Measurements from ENCODE around the gene LIFR.
"Not testable (repeated sequence)": the region's sequence is repeated elsewhere in the genome, so short reads cannot be mapped to it uniquely, and the experiment has no call there.

LIFR gene

DNA sequence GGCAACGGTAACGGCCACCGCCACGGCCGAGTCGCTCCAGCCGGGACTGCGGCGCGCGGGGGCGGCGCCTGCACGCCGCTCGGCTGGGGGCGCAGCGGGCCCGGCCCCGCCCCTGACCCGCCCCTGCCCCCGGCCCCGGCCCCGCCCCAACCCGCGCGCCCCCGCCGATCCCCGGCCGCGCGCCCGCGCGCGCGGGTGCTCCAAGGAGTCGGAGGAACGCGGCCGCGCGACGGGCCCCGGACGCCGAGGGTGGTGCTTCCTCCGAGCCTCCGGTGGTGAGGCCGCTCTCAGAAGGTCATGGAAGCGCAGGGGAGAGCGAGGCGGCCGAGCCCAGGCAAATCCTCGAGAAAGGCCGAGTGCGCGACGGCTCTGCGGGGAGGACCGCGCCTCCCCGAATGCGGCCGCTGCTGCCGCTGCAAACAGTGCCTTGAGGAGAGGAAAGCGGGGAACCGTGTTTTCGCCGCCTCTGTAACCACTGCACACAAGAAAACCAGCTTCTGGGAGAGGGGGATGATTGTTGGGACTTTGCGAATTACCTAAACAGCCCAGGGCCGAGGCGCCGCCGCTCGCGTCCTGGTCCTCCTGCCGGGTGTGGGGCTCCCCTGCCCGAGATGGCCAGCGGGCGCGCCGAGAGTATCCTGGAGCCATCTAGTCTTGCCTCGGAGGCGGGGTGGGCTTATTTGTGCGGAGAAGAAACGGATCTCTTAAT is at the start of gene LIFR:
TSS of gene LIFR (minus strand) at position 48 of the 709 bp plus-strand sequence. CDS start 25,999 bp downstream, outside the sequence.
- DNase-seq, result peak in 55 of 56 donors; percentile 12 to 87 (median 72)

DNA sequence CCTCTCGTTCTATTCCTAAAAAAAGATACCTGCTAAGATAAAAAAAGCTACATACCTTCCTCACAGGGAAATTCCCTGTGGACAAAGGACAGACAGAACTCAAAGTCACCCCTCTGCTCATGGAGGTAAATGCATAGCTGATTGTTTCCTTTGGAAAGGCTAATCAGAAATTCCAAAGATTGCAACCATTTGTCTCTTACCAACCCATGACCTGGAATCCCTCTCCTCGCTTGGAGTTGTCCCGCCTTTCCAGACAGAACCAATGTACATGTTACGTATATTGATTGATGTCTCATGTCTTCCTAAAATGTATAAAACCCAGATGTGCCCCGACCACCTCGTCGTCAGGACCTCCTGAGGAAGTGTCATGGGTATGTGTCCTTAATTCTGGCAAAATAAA is 49.2 kb upstream of the LIFR start:
- DNase-seq, result no peak

GRCh38 chr5:38603691-38604090 is 47.2 kb upstream of the LIFR start:
- no peak for DNase-seq

- DNase-seq, result no peak
Measured at GRCh38 chr5:38602641-38603040, 46.2 kb upstream of the LIFR start.

DNA sequence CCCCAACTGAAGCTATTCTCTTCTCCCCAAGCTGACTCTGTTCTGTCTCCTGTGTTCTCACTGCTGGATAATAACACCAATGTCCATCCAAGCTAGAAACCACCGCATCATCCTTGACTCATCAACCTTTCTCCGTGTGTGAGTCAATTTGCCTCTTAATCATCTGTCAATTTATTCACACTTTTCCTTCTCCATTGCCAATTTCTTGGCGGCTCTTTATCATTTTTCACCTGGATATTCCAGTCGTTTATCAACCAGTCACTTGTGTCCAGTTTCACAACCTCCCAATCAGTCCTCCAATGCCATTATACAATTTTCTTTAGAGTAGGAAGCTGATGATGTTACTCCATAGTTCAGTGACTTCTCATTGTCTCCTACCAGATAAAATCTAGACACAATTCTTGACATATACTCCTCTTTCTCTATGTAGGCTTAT is 45.4 kb upstream of the LIFR start:
- DNase-seq, result no peak

DNA sequence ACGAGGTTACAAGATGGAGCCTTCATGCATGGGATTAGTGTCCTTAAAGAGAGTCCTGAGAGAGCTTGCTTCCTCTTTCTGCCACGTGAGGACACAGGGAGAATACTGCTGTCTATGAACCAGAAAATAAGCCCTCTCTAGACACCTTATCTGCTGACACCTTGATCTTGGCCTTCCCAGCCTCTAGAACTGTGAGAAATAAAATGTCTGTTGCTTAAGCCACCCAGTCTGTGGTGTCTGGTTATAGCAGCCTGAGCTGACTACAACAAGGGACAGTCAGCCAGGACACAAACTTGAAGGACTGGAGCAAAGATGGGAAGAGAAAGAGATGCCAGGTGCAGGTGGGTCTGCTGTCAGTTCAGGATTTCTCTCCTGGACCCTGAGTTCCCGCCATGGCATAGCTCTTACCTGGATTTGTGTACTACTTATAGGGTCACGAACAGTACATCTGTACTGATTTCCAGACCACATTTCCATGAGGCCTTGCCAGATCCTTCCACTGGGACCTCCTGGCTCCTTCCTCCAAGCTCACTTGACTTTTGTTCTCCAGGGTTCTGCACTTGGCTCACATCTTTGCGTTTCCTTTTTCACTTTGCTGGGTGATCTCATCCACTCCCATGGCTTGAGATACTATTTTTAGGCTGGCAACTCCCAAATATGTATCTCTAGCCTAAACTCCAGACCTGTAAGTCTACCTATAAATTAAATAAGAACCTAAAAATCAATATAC is 44.9 kb upstream of the LIFR start:
- no peak for DNase-seq

DNA sequence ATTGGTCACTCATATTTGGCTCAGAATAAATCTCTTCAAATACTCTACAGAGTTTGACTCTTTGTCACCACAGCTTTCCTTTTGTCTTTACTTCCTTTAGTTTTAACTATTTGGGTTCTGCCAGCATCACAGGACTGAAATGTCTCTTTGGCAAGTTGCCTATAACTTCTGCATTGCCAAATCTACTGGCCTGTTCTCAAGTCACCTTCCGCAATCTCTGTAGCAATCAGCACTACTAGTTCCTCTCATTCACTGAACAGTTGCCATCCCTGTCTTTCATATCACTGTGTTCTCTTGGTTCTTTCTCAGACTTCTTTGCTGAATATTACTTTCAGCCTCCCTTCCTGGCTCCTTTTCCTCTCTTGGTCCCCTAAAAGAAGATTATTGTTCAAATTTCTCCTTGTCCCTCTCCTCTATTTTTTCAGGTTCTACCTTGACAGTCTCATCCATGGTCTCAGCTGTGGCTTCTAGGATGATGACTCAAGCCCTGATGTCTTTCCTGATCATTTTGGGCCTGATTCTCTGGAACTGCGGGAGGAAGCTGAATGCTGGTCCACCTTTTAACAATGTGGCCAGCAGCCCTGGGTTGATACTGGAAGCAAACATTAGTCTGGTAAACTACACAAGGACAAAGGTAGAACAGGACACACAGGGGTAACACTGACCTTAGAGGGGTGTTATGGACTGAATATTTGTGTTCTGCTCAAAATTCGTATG is 44.0 kb upstream of the LIFR start:
- no peak for DNase-seq

DNA sequence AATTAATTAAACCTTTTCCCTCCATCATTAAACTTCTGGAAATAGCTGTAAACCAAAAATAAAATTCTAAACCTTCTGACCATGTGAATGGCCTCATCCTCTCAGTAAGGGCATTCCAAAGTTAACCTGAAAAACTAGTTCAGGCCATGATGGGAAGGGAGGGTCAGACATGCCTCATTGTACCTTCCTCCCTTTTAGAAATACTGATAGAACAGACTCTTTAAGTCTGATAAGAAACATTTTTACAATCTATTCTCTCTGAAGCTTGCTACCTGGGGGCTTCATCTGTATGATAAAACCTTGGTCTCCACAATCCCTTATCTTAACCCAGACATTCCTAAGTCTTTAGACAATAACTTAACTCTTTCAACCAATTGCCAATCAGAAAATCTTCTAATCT is 43.3 kb upstream of the LIFR start:
- not testable (repeated sequence) for DNase-seq

DNA sequence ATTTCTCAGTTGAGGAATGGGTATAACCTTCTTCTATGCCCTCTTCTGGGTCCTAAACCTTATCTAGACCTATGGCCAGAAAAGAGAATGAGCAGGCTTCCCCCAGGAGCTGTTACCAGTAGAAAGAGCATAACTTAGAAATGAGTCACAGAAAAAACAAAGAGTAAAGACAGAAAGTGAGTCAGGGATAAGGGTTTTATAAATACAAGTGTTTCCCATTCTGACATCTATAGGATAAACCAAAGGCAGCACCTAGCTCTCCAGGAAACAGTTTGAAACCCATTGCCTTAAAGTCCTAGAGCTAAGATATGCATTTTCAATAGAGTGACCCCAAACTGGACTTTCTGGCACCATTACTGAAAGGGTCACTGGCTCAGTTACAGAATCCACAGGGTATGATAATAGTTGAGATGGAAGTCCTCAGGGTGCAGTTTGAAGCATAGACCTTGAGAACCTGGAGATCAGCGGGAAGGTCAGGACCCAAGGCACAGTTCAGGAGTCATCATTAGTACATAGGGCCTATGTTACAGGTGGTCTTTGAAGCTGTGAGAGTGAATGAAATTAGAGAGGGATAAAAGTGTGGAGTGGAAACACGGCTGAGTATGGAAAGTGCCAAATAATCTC is 42.7 kb upstream of the LIFR start:
- no peak for DNase-seq

GRCh38 chr5:38598296-38598993 is 42.0 kb upstream of the LIFR start:
- DNase-seq, result no peak

DNA sequence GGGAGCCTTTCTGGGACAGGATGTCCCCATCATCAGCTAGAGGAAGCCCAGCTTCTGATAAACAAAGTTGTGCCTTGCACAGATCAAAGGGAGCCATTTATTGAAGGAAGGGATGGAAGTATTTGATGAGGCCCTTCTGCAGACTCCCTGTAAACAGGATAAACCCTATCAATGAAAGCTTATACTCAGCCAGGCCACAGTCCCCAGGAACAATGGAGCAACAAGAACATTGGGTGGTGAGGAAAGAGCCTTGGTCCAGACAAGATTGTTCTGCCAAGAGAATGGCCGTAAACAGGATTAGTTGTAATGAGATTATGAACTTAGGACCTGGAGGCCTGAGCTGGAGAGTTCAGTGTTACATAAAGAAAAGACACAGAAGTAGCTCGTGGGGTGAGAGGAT is 40.5 kb upstream of the LIFR start:
- no peak for DNase-seq

DNA sequence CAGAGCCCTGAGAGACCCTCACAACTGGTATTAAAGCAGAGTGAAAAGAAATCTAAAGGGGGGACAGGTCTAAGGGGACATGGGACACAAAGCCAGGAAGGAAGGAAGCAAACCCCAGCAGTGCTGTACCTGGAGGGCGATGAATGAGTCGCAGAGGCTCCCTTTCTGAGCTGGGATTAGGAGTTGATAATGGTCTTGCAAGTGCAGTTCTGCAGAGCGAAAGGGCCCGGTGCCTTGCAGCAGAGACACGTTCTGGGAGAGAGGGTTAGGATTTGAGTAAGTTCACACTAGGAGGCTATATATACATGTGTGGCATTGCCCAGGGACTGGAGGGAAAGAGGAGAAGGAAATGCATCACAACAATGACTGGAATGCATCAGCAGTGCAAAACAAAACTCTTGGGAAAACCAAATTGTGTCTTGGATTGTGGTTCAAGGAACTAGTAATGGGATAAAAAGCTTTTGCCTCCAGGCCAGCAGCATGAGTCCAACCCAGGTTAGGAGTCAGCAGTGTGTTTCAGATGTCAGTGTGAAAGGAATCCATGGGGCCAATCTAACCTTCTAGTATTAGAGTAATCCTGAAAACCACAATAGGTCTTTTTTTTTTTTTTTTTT is 38.8 kb upstream of the LIFR start:
- no peak for DNase-seq

DNA sequence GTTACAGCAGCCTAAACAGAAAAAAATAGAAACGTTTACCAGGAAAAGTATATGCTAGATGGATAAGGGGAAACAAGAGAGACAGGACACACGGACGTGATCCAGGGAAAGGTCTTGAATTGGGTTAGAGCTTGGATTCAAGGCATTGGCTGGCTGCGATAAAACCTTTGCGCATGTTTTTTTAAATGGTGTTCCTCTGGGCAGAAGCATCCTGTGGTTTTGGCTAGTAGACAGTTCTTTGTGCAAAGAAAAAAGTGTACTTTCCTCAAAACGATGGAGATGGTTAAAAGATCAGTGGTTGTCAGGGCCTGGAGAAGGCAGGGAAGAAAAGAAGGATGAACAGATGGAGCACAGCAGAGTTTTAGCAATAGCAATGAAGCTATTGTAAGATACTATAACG is 37.5 kb upstream of the LIFR start:
- no peak for DNase-seq

GRCh38 chr5:38591523-38591849 is 35.0 kb upstream of the LIFR start:
- DNase-seq, result no peak

DNA sequence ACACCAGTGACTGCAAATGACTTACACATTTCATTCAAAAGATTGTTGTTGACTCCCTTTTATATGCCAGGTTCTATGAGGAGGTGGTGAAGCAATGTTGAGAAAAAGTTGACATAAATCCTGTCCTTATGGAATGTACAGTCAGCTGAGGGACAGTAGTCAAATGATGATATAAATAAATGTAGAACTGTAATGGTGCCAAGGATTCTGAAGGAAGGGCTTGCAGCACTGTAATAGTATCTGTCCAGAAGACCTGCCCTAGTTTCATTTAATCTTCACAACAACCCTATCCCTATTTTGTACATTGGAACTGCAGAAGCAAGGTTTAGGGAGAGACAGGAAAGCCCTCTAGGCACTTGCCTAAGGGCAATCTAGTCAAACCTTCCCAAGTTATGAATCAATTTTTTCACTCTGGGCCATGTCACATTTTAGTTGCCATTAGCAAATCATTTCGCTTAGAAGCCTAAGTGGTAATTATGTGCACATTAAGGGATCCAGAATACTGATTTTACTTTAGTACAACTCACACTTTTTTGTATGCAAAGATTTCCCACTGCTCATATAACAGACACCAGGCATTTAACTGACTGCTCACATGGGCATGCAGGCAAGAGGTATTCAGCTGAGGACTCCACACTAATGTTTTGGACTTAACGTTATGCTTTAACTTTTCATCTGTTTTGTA is 34.5 kb upstream of the LIFR start:
- DNase-seq, result no peak

- no peak for DNase-seq
Measured at GRCh38 chr5:38589629-38590028, 33.2 kb upstream of the LIFR start.

- DNase-seq, result no peak
Measured at GRCh38 chr5:38585816-38586215, 29.4 kb upstream of the LIFR start.

DNA sequence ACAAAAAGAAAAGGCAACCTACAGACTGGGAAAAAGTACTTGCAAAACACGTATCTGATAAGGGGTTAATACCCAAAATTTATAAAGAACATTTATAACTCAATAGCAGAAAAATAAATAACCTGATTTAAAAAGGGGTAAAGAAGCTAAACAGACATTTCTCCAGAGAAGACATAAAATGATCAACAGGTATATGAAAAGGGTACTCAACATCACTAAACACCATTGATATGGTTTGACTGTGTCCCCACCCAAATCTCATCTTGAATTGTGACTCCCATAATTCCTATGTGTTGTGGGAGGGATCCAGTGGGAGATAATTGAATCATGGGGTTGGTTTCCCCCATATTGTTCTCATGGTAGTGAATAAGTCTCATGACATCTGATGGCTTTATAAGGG is 27.1 kb upstream of the LIFR start:
- no peak for DNase-seq

DNA sequence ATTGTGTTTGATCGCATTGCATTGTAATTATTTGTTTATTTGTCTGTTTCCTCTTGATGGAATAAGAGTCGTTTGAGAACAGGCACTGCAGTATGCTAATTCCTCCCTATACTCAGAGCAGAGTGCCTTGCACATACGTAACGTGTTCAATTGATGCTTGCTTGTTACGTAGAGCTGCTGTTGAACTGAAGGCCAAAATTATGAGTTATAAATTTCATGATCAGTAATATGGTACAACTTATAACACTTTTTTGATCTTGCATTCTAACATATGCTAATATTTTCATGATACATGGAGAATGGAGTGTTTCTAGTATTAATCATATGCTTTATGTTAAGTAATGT is 26.5 kb upstream of the LIFR start:
- no peak for DNase-seq

GRCh38 chr5:38582293-38582974 is 26.0 kb upstream of the LIFR start:
- DNase-seq, result peak in 2 of 56 donors; percentile 5 to 8

All from amygdala (tissue), 56 donors.